ENCODE data around the gene KMT2C.

The KMT2C gene

GRCh38 chr7:152140067-152140466 is 295.7 kb downstream of the KMT2C start:
- DNase-seq (ENCODE audit: low read depth): no peak

GRCh38 chr7:152137476-152138025 is 298.3 kb downstream of the KMT2C start:
- DNase-seq (ENCODE audit: low read depth): no peak

- DNase-seq (ENCODE audit: low read depth): no peak
Observed at GRCh38 chr7:152136686-152137085, 299.1 kb downstream of the KMT2C start.

GRCh38 chr7:152133804-152134203 is 302.0 kb downstream of the KMT2C start:
- no peak for DNase-seq (ENCODE audit: low read depth)

- no peak for DNase-seq (ENCODE audit: low read depth)
Observed at GRCh38 chr7:152132812-152133211, 303.0 kb downstream of the KMT2C start.

- DNase-seq (ENCODE audit: low read depth): no peak
Observed at GRCh38 chr7:152131981-152132494, 303.8 kb downstream of the KMT2C start.

- DNase-seq (ENCODE audit: low read depth): no peak
Observed at GRCh38 chr7:152130658-152131590, 304.9 kb downstream of the KMT2C start.

- DNase-seq (ENCODE audit: low read depth): no peak
Observed at GRCh38 chr7:152129682-152130081, 306.1 kb downstream of the KMT2C start.

- DNase-seq (ENCODE audit: low read depth): no peak
Observed at GRCh38 chr7:152128741-152129461, 306.9 kb downstream of the KMT2C start.

GRCh38 chr7:152128252-152128651 is 307.6 kb downstream of the KMT2C start:
- no peak for DNase-seq (ENCODE audit: low read depth)

- no peak for DNase-seq (ENCODE audit: low read depth)
Observed at GRCh38 chr7:152127229-152127628, 308.6 kb downstream of the KMT2C start.

GRCh38 chr7:152126741-152127140 is 309.1 kb downstream of the KMT2C start:
- DNase-seq (ENCODE audit: low read depth): no peak

GRCh38 chr7:152122540-152122939 is 313.3 kb downstream of the KMT2C start:
- no peak for DNase-seq (ENCODE audit: low read depth)

- DNase-seq (ENCODE audit: low read depth): no peak
Observed at GRCh38 chr7:152121432-152121831, 314.4 kb downstream of the KMT2C start.

GRCh38 chr7:152120776-152121175 is 315.0 kb downstream of the KMT2C start:
- no peak for DNase-seq (ENCODE audit: low read depth)

- no peak for DNase-seq (ENCODE audit: low read depth)
Observed at GRCh38 chr7:152120210-152120609, 315.6 kb downstream of the KMT2C start.

GRCh38 chr7:152117356-152117755 is 318.4 kb downstream of the KMT2C start:
- DNase-seq (ENCODE audit: low read depth): no peak

GRCh38 chr7:152115021-152115718 is 320.6 kb downstream of the KMT2C start:
- DNase-seq (ENCODE audit: low read depth): no peak

- no peak for DNase-seq (ENCODE audit: low read depth)
Observed at GRCh38 chr7:152112829-152113228, 323.0 kb downstream of the KMT2C start.

- no peak for DNase-seq (ENCODE audit: low read depth)
Observed at GRCh38 chr7:152108359-152108758, 327.4 kb downstream of the KMT2C start.

GRCh38 chr7:152107945-152108344 is 327.9 kb downstream of the KMT2C start:
- DNase-seq (ENCODE audit: low read depth): no peak

- no peak for DNase-seq (ENCODE audit: low read depth)
Observed at GRCh38 chr7:152106990-152107389, 328.8 kb downstream of the KMT2C start.

Data from stimulated activated CD8-positive, alpha-beta memory T cell treated with anti-CD3 and anti-CD28 coated beads, Interleukin-12 subunit alpha, Interleukin-12 subunit beta, amount 100 ng/mL, for 1 hour (primary cell).